MG63 (cell line): ENCODE measurements around the gene ADAM15. TPM values are rescaled to one million over a fixed set of nuclear protein-coding genes. Genes with fewer than 3 reads are reported as not detected.
A peak's percentile ranks its signal among the peaks of the same experiment; 100 is the strongest.

ENCODE experiments used
- DNase-seq: peaks from one replicate; pipeline ENCODE4 v3.0.0-alpha.2; 2020
- H3K27me3 ChIP-seq: fragments of 250-450 bp; sonication (Bioruptor Pico); 2 replicates; pipeline ENCODE4 v1.5.1; 2020; ENCODE audit warnings: mild to moderate bottlenecking, moderate library complexity
- H3K36me3 ChIP-seq: fragments of 250-450 bp; sonication (Bioruptor Pico); 2 replicates; pipeline ENCODE4 v1.5.1; 2020; ENCODE audit warnings: mild to moderate bottlenecking, moderate library complexity
- H3K4me3 ChIP-seq: fragments of 250-450 bp; sonication (Bioruptor Pico); 2 replicates; pipeline ENCODE4 v1.5.1; 2020; ENCODE audit warnings: mild to moderate bottlenecking, moderate library complexity
- H3K9me3 ChIP-seq: fragments of 250-450 bp; sonication (Bioruptor Pico); 2 replicates; pipeline ENCODE4 v1.5.1; 2020; ENCODE audit warnings: mild to moderate bottlenecking, moderate library complexity
- total RNA-seq: library from RNA; depleted of rRNA; stranded (reverse); fragments of >200 nt; shearing (Covaris generic); gene quantifications from 2 replicates; pipeline ENCODE4 v1.2.3, GENCODE V29; 2014; ENCODE audit warnings: low replicate concordance

The ADAM15 gene
- total RNA-seq, 1 experiment from 2014 or later: 285 TPM

- no peak for DNase-seq
- no peaks in the 10 kb centered on the region for H3K27me3 ChIP-seq
- H3K9me3 ChIP-seq: no peaks in the 10 kb centered on the region
- peaks cover 79% of the 10 kb centered on the region for H3K36me3 ChIP-seq
- H3K4me3 ChIP-seq: no peak overlapping the region
Observed at GRCh38 chr1:155057788-155058211, 6.7 kb downstream of the ADAM15 start.

GRCh38 chr1:155060736-155061135, 9.6 kb downstream of the ADAM15 start:
- no peak for DNase-seq
- Histone ChIP-seq H3K9me3 (no peaks in the 10 kb centered on the region), H3K27me3 (no peaks in the 10 kb centered on the region), H3K36me3 (peaks cover 57% of the 10 kb centered on the region), H3K4me3 (no peak overlapping the region)

- peak; percentile 85 for DNase-seq
- H3K4me3 ChIP-seq: no peak overlapping the region
- no peaks in the 10 kb centered on the region for H3K9me3 ChIP-seq
- peaks cover 49% of the 10 kb centered on the region for H3K36me3 ChIP-seq
- no peaks in the 10 kb centered on the region for H3K27me3 ChIP-seq
Observed at GRCh38 chr1:155061381-155062150, 10.4 kb downstream of the ADAM15 start.

GRCh38 chr1:155062151-155062686, 11.1 kb downstream of the ADAM15 start:
- no peaks in the 10 kb centered on the region for H3K9me3 ChIP-seq
- H3K4me3 ChIP-seq: no peak overlapping the region
- peaks cover 42% of the 10 kb centered on the region for H3K36me3 ChIP-seq
- no peaks in the 10 kb centered on the region for H3K27me3 ChIP-seq
- no peak for DNase-seq

GRCh38 chr1:155062702-155063411, 11.7 kb downstream of the ADAM15 start:
- H3K36me3 ChIP-seq: peaks cover 36% of the 10 kb centered on the region
- peak overlapping the region; percentile 85 for H3K4me3 ChIP-seq
- no peaks in the 10 kb centered on the region for H3K27me3 ChIP-seq
- no peak for DNase-seq
- no peaks in the 10 kb centered on the region for H3K9me3 ChIP-seq

GRCh38 chr1:155063550-155064110, 12.5 kb downstream of the ADAM15 start, which contains the start of gene EFNA4:
Gene EFNA4, plus strand, starts transcription at chr1:155063740. Its CDS starts 84 bp downstream, at chr1:155063824.
- peak; percentile 85 for DNase-seq
- peaks cover 28% of the 10 kb centered on the region for H3K36me3 ChIP-seq
- no peaks in the 10 kb centered on the region for H3K9me3 ChIP-seq
- H3K4me3 ChIP-seq: peak within 1 kb of the TSS; percentile 85
- no peaks in the 10 kb centered on the region for H3K27me3 ChIP-seq

- Histone ChIP-seq H3K36me3 (peaks cover 27% of the 10 kb centered on the region), H3K4me3 (peak overlapping the region; percentile 85), H3K27me3 (no peaks in the 10 kb centered on the region), H3K9me3 (no peaks in the 10 kb centered on the region)
- no peak for DNase-seq
Observed at GRCh38 chr1:155064111-155064831, 13.2 kb downstream of the ADAM15 start.

- Histone ChIP-seq H3K27me3 (no peaks in the 10 kb centered on the region), H3K4me3 (no peak overlapping the region; the same call in 1 of the 2 replicates)
- no peak for DNase-seq
Observed at GRCh38 chr1:155064832-155065429, 13.8 kb downstream of the ADAM15 start.

GRCh38 chr1:155066777-155067176, 15.7 kb downstream of the ADAM15 start:
- Histone ChIP-seq H3K27me3 (no peaks in the 10 kb centered on the region), H3K36me3 (peaks cover 18% of the 10 kb centered on the region), H3K9me3 (no peaks in the 10 kb centered on the region), H3K4me3 (no peak overlapping the region)
- no peak for DNase-seq

More at GRCh38 chr1:155064832-155065429, 13.8 kb downstream of the ADAM15 start:
- H3K36me3 ChIP-seq: peaks cover 24% of the 10 kb centered on the region
- no peaks in the 10 kb centered on the region for H3K9me3 ChIP-seq

GRCh38 chr1:155068599-155068998, 17.5 kb downstream of the ADAM15 start:
- H3K27me3 ChIP-seq: no peaks in the 10 kb centered on the region
- peaks cover 3% of the 10 kb centered on the region; the same call in 1 of the 2 replicates for H3K36me3 ChIP-seq
- no peak overlapping the region for H3K4me3 ChIP-seq
- DNase-seq: no peak
- no peaks in the 10 kb centered on the region for H3K9me3 ChIP-seq

GRCh38 chr1:155069551-155070157, 18.5 kb downstream of the ADAM15 start:
- Histone ChIP-seq H3K27me3 (no peaks in the 10 kb centered on the region), H3K9me3 (no peaks in the 10 kb centered on the region), H3K36me3 (peaks cover 3% of the 10 kb centered on the region; the same call in 1 of the 2 replicates), H3K4me3 (no peak overlapping the region)
- DNase-seq: peak; percentile 56

GRCh38 chr1:155070158-155070621, 19.1 kb downstream of the ADAM15 start:
- Histone ChIP-seq H3K9me3 (no peaks in the 10 kb centered on the region), H3K4me3 (no peak overlapping the region), H3K36me3 (peaks cover 3% of the 10 kb centered on the region; the same call in 1 of the 2 replicates), H3K27me3 (no peaks in the 10 kb centered on the region)
- no peak for DNase-seq

- no peak for DNase-seq
- H3K27me3 ChIP-seq: no peaks in the 10 kb centered on the region
- H3K9me3 ChIP-seq: no peaks in the 10 kb centered on the region
- H3K4me3 ChIP-seq: no peak overlapping the region
- peaks cover 3% of the 10 kb centered on the region; the same call in 1 of the 2 replicates for H3K36me3 ChIP-seq
Observed at GRCh38 chr1:155070721-155071569, 19.8 kb downstream of the ADAM15 start.

- H3K27me3 ChIP-seq: no peaks in the 10 kb centered on the region
- H3K4me3 ChIP-seq: no peak overlapping the region
- DNase-seq: no peak
- H3K36me3 ChIP-seq: peaks cover 3% of the 10 kb centered on the region; the same call in 1 of the 2 replicates
- no peaks in the 10 kb centered on the region for H3K9me3 ChIP-seq
Observed at GRCh38 chr1:155071701-155072100, 20.6 kb downstream of the ADAM15 start.
